Activated T-helper 1 cell treated with anti-CD3 and anti-CD28 coated beads, Interleukin-12 subunit alpha, Interleukin-12 subunit beta, Interleukin-2, Interleukin-4 antibody, amounts not matched to agents 30 ng/mL and 10 ng/mL and 1 ng/mL, durations not matched to agents 14 hours and 24 hours and 36 hours (primary cell): Measurements from ENCODE around the gene SAP130. TPM values are rescaled to one million over a fixed set of nuclear protein-coding genes. Genes with fewer than 3 reads are reported as not detected.

Experiments used
- DNase-seq: peaks from one replicate; pipeline ENCODE4 v3.0.0; 2021; ENCODE audit warnings: low spot score
- H3K27ac Mint-ChIP-seq: one replicate; pipeline ENCODE4 v1.8.0; 2021; ENCODE audit warnings: mild to moderate bottlenecking, mixed read lengths
- H3K27me3 Mint-ChIP-seq: one replicate; pipeline ENCODE4 v1.8.0; 2022; ENCODE audit warnings: mild to moderate bottlenecking, moderate library complexity, mixed read lengths; ENCODE audit not compliant: insufficient read depth
- H3K36me3 Mint-ChIP-seq: one replicate; pipeline ENCODE4 v1.8.0; 2021; ENCODE audit warnings: low read depth, mixed read lengths
- H3K4me1 Mint-ChIP-seq: one replicate; pipeline ENCODE4 v1.8.0; 2021; ENCODE audit warnings: low read depth, mixed read lengths
- H3K4me3 Mint-ChIP-seq: one replicate; pipeline ENCODE4 v1.8.0; 2021; ENCODE audit warnings: mild to moderate bottlenecking, moderate library complexity, mixed read lengths
- H3K9me3 Mint-ChIP-seq: one replicate; pipeline ENCODE4 v1.8.0; 2021; ENCODE audit warnings: mixed read lengths
- intact Hi-C: fragments of 100-400 bp; cut with micrococcal nuclease; formaldehyde crosslinking; loops from one replicate; pipeline ENCODE4 v1.15.1; 2024
- total RNA-seq: library from RNA; stranded (reverse); gene quantifications from 2 replicates; pipeline ENCODE4 v1.2.3, GENCODE V29; 2022

The SAP130 gene
- total RNA-seq, 1 donor from 2014 or later: 31.5 TPM

DNA sequence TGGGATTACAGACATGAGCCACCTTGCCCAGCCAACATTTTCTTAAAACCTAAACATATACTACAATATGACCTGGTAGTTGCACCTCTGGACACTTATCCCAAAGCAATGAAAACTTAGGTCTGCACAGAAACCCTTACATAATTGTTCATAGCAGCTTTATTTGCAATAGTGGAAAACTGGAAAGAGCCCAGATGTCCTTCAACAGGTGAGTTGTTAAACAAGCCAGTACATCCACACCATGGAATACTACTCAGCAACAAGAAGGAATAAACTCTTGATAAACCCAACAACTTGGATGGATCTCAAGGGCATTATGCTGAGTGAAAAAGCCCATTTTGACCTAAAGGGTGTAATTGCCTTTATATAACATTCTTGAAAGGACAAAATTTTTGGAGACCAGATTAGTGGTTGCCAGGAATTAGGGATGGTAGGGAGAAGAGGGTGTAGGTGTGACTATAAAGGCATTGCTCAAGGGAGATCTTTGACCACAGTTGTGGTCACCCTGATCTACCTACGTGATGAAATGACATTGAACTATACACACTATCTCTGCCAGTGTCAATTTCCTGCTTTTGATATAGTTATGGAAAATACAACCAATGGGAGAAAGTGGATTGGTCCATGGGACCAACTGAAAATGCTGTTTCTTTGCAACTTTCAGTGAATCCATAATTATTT, 130.2 kb downstream of the SAP130 start:
- H3K4me3 Mint-ChIP-seq: no peak overlapping the region
- H3K4me1 Mint-ChIP-seq: no peaks in the 10 kb centered on the region
- H3K9me3 Mint-ChIP-seq: no peaks in the 10 kb centered on the region
- no peak overlapping the region for H3K27ac Mint-ChIP-seq
- no peaks in the 10 kb centered on the region for H3K36me3 Mint-ChIP-seq
- H3K27me3 Mint-ChIP-seq: peaks cover 5% of the 10 kb centered on the region
- intact Hi-C loops: no loop called here
- DNase-seq: no peak

DNA sequence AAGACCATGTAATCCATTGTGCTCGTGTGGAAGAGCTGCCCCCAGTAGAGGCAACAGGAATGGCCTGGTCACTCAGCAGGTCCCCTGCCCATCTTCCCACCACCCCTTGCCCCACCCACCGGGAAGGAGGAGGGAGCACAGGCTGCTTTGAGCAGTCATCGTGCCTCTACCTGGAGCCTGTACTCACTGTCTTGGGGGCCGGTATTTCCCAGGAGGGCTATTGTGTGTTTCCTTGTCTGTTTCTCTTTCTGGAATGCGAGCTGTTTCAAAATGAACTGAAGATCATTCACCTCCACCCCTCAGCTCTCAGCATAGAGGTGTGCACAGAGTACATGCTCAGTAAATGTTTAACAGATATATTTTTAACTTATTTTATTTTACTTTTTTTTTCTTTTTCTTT, 134.4 kb downstream of the SAP130 start:
- H3K27me3 Mint-ChIP-seq: peaks cover 5% of the 10 kb centered on the region
- H3K9me3 Mint-ChIP-seq: no peaks in the 10 kb centered on the region
- H3K4me3 Mint-ChIP-seq: no peak overlapping the region
- no peak overlapping the region for H3K27ac Mint-ChIP-seq
- H3K36me3 Mint-ChIP-seq: no peaks in the 10 kb centered on the region
- intact Hi-C loops: no loop called here
- no peak for DNase-seq
- no peaks in the 10 kb centered on the region for H3K4me1 Mint-ChIP-seq

DNA sequence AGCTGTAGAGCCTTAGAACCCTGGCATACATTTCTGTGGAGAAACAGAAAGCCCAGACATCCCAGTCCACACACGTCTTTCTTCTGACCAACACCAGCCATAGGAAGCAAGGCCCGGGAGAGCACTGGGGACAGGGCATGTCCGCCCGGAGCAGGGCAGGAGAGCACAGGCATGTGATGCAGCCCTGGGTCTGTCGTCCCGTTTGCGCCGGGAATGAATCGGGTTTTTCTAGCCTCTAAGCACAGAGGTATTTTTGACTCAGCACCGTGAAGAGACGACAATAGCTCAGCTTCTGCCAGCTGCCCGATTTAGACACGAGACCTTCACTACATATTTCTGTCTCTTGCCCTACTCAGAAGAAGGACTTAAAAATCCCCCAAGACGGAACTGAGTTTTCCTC, 134.8 kb downstream of the SAP130 start:
- Mint-ChIP-seq H3K27me3 (peaks cover 3% of the 10 kb centered on the region), H3K4me1 (peaks cover under 1% of the 10 kb centered on the region), H3K36me3 (no peaks in the 10 kb centered on the region), H3K4me3 (no peak overlapping the region), H3K9me3 (no peaks in the 10 kb centered on the region), H3K27ac (no peak overlapping the region)
- intact Hi-C loops: no loop called here
- no peak for DNase-seq

DNA sequence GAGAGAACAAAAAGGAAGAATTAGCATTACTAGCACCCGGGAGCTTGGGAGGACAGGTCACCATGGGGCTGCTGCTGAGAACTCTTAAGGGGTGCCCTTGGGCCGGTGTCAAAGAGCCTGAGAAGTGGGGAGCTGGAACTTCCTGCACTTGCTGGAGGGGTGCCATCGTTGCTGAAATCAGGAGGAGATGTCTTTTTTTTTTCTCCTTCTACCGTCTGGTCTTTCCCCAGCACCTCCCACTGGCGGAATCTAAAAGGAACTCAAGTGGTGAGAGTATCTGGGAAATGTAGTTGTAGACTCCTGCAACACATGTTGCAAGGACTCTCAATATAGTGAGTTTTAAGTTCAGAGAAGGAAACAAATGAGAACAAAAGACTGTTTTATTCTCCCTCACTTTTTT, 136.0 kb downstream of the SAP130 start:
- H3K4me1 Mint-ChIP-seq: peaks cover 13% of the 10 kb centered on the region
- H3K27ac Mint-ChIP-seq: no peak overlapping the region
- DNase-seq: no peak
- H3K27me3 Mint-ChIP-seq: peaks cover 3% of the 10 kb centered on the region
- H3K36me3 Mint-ChIP-seq: no peaks in the 10 kb centered on the region
- no peaks in the 10 kb centered on the region for H3K9me3 Mint-ChIP-seq
- intact Hi-C loops: no loop called here
- H3K4me3 Mint-ChIP-seq: no peak overlapping the region

Other genes starting within 250 kb of the SAP130 start
- 81.0 and 82.4 TPM in 2 replicates for gene WDR33, start 216.9 kb downstream of the SAP130 start, total RNA-seq
- 78.3 and 79.8 TPM in 2 replicates for gene POLR2D, start 169.9 kb downstream of the SAP130 start, total RNA-seq
- gene AMMECR1L, start 142.1 kb downstream of the SAP130 start, total RNA-seq: 21.6 and 22.2 TPM in 2 replicates
- 65.2 and 70.7 TPM in 2 replicates for gene UGGT1, start 63.1 kb upstream of the SAP130 start, total RNA-seq